HG03095 (cell line): ENCODE data around the gene ASNSD1.
A peak's percentile ranks its signal among the peaks of the same experiment; 100 is the strongest.
"Not testable (repeated sequence)": the region's sequence is repeated elsewhere in the genome, so short reads cannot be mapped to it uniquely, and the experiment has no call there.

Experiments
- ATAC-seq: cut with Tn5 transposase; IDR thresholded peaks from one replicate; pipeline ENCODE4 v1.9.1; 2021; ENCODE audit warnings: moderate library complexity; ENCODE audit not compliant: unreplicated experiment

Gene ASNSD1

DNA sequence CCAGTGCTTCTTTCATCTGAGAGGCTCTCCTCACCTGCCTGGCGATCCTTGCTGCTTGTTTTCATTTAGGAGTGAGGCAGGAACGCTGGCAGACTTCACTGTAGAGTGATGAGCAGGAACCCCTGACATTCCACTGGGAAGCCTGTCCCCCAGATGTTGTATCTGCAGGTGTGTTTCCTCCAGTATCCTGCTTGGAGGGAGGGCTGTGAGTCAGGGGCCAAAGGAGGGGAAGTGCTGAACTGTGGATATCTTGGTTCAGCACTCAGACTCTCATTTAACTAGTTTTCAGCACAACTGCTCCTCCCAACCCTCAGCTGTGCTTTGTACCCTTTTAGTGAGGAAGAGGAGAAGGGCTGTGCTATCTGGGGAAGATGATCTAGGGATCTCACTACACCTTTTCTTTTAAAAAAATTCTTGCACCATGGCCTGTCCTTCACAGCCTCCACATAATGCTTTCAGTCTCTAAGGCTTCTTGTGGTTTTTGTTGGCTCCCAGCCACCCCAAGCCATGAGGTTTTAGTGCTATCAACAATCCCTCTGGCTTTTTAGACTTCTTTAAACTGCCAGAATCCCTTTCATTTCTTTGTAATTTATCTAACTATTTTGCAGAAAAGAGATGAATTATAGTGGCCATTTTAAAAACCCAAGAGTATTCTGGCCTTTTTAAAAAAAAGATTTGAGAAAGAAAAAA is 24.4 kb downstream of the ASNSD1 start:
- no peak for ATAC-seq

DNA sequence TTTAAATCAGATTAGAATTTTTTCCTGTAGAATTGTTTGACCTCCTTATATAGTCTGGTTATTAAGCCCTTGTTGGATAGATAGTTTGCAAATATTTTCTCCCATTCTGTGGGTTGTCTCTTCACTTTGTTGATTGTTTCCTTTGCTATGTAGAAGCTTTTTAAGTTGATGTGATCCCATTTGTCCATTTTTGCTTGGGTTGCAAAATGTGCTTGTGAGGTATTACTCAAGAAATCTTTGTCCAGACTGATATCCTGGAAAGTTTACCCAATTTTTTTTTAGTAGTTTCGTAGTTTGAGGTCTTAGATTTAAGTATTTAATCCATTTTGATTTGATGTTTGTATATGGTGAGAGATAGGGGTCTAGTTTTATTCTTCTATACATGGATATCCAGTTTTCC is 26.5 kb downstream of the ASNSD1 start:
- ATAC-seq, result not testable (repeated sequence)

DNA sequence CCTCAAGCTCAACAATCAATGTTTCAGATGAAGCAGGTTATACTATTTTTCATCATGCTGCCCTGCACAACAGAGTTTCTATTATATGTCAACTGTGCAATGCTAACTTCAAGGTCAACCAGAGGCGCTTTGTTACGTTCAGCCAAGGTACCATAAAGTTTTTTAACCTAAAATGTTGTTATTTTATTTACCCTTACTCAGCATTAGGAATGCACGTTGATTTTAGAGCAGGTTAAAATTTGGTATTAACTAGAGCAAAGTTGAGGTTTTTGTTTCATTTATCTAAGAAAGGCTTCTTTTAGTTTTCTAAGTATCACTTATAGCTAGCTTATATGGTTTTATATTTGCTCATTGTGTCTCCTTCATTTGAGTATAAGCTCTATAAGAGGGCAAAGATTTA is 35.0 kb downstream of the ASNSD1 start:
- ATAC-seq, result no peak

DNA sequence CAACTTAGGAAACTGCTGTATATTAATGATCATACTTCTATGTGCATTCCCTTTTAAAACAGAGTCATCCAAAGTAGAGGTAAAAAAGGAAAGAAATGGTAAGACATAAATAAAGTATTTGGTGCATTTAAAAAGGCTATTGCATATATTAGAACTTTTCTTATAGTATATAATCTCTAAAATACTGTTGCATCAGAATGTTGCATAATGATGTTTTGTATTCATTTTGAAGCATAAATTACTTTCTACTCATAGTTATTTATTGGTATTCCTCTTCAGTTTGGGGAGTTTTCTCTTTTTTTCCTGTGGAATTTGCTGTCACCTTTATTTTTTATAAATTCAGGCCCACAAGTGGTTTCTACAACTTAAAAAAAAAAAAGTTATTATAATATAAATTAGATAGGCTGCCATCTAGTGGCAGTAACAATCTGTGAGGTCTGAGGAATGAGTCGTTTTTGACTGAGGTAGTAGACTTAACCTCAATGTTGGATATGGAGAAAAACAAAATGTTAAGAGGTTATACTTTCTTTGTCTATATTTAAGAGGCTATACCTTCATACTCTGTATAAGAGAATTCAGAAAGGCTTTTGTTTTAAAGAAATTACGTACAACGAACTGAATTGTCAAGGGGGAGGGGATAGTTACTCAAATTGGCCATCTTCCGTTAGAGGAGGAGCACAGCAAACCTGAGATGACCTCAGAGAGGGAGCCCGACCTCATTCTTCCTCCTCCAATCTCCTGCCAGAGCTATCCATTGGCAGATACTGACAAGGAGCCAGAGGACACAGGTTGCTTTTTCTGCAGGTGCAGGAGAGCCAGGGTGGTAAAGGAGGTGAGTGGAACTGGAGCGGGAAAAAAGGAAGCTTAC is 37.0 kb downstream of the ASNSD1 start:
- peak; percentile 61 for ATAC-seq

DNA sequence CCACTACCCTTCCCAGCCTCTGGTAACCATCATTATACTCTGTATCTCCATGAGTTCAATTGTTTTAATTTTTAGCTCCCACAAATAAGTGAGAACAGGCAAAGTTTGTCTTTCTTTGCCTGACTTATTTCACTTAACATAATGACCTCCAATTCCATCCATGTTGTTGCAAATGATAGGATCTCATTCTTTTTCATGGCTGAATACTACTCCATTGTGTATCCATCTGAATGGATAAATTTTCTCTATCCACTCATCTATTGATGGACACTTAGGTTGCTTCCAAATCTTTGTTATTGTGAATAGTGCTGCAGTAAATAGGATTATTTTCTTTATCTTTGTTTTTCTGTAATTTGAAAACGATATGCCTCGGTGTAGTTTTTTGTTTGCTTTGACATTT is 39.4 kb downstream of the ASNSD1 start:
- no peak for ATAC-seq

DNA sequence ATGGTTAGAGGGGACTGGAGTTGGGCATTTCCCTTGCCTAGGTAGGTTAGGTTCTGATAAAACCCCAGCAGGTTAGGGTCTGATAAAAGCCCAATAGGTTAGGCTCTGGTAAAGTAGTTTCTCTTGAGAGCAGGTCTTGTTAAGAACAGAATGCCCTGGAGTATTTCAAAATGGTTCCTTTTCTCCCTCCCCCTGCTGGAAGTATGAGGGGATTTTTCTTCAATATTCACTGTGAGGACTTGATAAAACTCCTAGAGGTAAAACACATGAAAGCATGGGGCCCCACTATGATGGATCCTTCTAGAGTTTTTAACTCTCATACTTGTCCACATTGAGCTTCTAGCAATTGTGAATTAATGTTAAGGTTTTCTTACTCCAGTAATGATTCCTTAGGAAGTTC is 40.8 kb downstream of the ASNSD1 start:
- no peak for ATAC-seq

DNA sequence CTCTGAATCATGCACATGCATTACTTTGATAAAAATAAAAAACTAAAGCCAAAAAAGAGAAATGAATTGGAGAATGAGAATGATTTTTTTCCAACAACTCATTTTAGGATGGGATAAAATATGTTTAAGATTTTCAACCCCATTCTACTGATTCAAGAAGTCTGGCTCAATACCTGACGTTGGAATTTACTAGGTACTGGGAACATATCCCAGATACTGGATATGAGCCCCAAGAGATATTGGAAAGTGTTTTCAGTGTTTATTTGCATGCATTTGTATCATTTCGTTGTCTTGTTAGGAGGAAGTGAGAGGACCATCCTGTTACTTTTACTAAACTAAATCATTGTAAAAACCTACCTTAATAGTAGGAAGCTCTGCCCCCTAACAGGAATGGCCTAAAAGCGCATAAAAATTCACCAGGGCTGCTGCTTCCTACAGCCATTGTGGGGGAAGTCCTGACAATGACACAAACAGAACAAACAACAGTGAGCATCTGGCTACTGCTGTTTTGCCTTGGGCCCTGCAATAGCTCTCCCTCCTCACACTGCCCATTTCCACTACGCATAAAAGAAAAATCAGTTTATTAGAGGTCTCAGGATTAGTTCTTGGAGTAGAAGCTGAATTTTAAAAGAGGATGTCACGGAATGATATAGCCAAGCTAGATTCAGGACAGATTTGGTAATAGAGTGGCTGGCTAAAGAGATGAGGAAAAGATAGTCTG is 48.4 kb downstream of the ASNSD1 start:
- ATAC-seq, result no peak

DNA sequence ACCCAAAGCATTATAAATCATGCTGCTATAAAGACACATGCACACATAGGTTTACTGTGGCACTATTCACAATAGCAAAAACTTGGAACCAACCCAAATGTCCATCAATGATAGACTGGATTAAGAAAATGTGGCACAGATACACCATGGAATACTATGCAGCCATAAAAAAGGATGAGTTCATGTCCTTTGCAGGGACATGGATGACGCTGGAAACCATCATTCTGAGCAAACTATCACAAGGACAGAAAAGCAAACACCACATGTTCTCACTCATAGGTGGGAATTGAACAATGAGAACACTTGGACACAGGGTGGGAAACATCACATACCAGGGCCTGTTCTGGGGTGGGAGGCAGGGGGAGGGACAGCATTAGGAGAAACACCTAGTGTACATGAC is 56.3 kb downstream of the ASNSD1 start:
- ATAC-seq, result not testable (repeated sequence)

DNA sequence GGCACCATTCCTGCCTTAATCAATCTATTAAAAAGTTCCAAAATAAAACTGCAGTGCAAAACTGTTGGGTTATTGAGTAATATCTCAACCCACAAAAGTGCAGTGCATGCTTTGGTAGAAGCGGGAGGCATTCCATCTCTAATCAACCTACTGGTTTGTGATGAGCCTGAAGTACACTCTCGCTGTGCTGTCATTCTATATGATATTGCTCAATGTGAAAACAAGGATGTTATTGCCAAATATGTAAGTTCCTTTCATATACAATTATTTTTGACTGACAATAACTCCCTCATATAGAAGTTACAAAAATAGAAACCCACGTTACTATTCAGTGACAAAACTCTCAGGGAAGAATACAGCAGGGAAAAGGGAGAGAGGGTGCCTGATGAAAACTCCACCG is 58.3 kb downstream of the ASNSD1 start:
- no peak for ATAC-seq
